IPS DF 4.7 (cell line): ENCODE results near the gene PDE4D.

Source experiments
- DNase-seq: peaks from one replicate; pipeline ENCODE4 v3.0.0-alpha.2; 2013; ENCODE audit warnings: low spot score; ENCODE audit errors: extremely low read depth

PDE4D gene

DNA sequence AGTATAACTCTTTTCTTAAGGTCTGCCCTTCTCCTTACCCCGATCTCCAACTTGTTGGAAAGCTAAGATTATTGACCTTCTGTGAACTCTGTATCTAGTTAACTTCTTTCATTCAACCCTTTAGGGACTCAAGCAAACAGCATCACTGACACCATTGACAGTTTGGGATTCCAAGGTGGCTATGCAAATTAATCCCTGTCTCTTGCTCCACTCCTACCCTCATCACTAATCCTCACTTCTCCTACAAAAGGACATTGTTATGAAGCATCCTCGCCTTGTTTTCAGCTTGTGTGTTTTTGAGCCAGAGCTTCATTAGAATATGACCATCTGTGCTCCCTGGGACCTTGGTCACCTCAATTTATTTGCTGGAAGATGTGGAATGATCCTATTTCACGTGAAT, 337.9 kb downstream of the PDE4D start:
- no peak for DNase-seq

DNA sequence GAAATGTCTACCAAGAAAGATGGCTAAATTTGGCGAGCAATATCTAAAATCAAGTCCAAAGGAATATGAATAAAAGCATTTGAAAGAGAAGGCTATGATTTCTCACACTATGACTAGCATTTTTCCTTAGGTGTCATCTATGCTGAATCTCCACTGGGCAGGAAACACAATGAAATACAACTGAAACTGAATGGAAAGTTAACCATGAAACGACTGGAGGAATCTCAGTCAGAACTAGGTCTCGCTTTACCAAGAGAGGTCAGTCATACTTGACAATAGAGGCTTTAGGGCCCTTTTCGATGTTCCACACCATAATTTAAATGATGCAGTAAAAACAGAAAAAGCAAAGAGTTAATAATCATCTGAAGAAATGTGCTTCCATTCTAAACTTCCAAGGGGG, 339.0 kb downstream of the PDE4D start:
- DNase-seq: no peak

DNA sequence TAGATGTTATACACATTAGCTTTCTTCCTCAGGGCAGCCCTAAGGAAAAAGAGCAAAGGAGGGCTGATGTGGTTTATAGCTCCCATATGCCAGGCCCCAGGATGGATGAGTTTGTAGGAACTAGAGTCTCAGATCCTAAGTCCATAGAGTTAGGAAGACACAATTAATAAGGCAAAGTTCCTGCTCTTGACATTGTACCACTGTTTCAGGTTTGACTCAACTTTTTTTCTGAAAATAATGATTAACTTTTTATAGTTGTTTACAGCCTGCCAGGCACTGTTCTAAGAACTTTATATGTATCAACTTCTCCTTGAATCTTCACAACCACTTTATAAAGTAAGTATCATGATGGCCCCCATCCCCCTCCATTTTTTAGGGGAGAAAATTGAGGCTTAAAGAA, 339.5 kb downstream of the PDE4D start:
- no peak for DNase-seq

- no peak for DNase-seq
Measured at GRCh38 chr5:59548807-59549357, 344.6 kb downstream of the PDE4D start.

DNA sequence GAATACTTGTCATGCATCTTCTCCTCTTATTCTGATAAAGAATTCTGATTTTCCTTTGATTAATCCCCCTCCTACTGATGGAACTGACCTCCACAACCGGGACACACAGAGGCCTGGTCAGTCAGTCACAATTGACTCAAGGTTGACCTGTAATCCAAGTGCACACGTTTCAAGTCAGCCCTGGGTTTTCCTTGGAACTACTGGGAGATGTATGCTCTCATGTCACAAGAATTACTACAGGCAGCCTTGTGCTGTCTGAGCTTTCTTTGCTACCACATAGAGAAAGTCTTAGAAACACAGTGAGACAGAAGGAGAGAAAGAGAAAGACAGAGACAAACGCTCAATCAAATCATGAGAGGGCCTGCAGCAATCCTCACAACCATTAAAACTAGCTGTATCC, 345.8 kb downstream of the PDE4D start:
- DNase-seq: no peak

DNA sequence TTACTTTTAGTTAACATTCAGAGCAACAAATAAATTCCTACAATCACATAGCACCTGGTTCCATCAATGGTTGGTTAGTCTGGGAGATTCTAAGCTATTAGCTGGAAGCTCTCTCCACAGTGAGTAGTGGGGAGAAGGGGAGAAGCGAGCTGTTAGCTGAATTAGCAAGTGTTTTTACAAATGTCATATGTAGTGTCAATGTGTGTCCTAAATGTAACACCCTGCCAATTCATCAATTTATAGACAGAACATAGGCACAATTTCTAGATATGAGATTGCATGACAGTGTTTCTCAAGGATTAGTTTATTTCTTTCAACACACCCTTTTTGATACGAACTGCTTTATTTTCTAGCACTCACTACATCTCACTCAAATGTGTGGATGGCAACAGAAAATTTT, 349.0 kb downstream of the PDE4D start:
- no peak for DNase-seq

DNA sequence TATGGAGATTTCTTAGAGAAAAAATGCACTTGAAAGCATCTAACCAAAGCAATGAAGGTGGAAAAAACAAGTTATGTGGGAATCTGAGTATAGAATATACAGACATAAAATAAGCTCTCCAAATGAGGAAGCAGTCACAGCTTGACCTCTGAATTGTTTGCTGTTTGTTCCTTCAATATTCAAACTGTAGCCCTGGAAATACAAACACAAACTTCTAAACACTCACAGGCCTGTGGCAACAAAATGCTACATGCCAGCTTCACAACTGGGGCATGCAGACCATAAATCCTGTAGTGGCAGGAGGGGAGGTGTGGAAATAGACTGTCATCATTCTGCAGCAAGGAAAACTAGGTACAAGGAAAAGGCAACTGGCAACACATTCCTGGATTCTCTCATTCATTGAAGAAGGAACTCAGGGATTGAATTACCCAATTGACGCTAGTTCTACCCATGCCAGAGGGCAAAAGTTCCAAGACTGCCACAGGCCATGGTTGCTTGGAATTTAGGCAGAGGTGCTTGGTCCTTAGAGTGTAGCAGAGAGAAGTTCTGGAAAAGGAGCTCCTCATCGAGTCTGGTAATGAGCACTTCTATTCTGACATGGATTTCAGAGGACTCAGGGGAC, 349.6 kb downstream of the PDE4D start:
- no peak for DNase-seq

DNA sequence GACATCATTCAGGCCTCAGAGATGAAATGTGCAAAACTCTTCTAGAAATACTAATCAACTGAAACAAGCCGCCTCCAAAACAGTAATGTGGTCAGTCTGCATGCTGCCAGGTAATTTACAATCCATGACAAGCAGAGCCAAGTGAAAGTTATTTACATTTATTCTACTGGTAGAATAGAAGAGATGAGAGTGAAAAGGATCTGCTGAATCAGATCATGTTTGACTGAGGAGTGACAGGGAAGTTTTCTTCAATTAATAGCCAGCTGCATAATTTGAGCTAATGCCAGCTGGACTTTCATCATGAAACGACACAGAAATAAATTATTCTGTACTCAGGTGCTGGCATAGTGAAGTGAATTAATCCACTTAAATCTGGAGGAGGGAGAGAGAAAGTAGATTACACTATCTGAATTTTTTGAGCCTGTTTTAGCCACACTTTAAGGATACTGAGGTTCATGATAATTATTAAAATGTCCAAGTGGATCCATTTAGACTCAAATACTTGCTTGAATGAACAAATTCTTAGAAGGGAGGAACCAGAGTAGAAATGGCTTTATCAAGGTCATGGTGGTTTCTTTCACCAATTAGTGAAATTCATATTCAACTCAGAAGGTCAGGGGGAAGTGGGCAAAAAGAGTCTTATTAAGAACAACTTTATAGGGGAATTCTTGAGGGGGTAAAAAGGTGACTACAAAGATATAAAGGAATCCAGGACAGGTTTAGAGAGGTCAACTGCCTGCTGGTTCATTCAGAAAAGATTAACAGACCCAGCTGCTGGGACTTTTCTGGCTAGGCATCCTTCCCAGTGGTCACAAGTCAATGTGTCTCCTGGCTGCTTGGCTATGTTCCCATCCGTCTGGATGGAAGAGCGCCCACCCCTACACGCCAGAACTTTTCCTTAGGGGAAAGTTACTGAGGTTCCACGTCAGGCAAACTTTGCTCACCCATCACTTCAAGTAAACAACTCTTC, 350.4 kb downstream of the PDE4D start:
- DNase-seq: no peak

DNA sequence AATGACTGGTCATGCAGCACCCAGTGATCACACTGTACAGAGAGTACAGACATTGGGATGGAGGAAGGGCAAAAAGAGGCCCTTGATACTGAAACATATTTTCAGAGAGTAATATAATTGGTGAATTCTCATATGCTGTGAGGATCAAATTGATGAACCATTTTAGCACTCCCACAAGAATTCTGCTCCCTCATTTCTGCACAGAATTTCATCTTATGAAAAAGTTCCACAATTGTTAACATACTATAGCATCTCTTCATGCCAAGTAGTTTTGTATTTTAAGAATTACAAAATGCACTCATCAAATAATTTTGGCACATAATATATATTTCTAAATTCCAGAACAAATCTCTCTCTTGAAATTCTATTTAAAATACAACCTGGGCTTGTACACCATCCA, 351.2 kb downstream of the PDE4D start:
- no peak for DNase-seq

GRCh38 chr5:59540366-59540765, 353.2 kb downstream of the PDE4D start:
- no peak for DNase-seq

- no peak for DNase-seq
Measured at GRCh38 chr5:59538750-59539121, 354.8 kb downstream of the PDE4D start.

GRCh38 chr5:59537961-59538749, 355.4 kb downstream of the PDE4D start:
- no peak for DNase-seq

DNA sequence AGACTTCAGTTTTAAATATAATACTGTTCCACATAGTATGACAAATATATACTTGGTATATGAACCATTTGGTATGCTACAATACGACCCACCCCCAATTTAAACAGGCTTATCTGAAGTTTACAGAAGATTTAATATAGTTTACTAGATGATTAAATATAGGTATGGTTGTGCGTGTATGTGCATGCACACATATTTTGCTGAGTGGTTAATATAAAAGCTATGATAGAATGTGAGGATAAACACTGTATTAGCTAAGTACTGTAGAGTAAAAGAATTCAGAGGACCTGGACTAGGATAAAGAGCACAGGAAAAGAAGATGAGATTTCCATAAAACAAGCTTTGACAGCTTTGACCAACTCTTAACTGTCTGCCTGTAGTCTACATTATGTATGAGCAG, 356.7 kb downstream of the PDE4D start:
- DNase-seq: no peak

- no peak for DNase-seq
Measured at GRCh38 chr5:59535561-59535960, 358.0 kb downstream of the PDE4D start.

GRCh38 chr5:59533730-59534108, 359.8 kb downstream of the PDE4D start:
- DNase-seq: no peak

GRCh38 chr5:59532979-59533729, 360.4 kb downstream of the PDE4D start:
- DNase-seq: no peak

GRCh38 chr5:59529239-59529638, 364.3 kb downstream of the PDE4D start:
- no peak for DNase-seq

- no peak for DNase-seq
Measured at GRCh38 chr5:59528202-59528862, 365.2 kb downstream of the PDE4D start.

GRCh38 chr5:59525957-59526356, 367.6 kb downstream of the PDE4D start:
- DNase-seq: no peak

GRCh38 chr5:59525311-59525710, 368.2 kb downstream of the PDE4D start:
- DNase-seq: no peak
